GM18907 (cell line): Measurements from ENCODE around the gene CNTN4.

ENCODE experiments used
- ATAC-seq: cut with Tn5 transposase; IDR thresholded peaks from one replicate; pipeline ENCODE4 v1.9.1; 2021; ENCODE audit warnings: mild to moderate bottlenecking, moderate library complexity; ENCODE audit not compliant: unreplicated experiment

The CNTN4 gene

GRCh38 chr3:2375376-2375775 is 276.7 kb downstream of the CNTN4 start:
- no peak for ATAC-seq

GRCh38 chr3:2377281-2377680 is 278.6 kb downstream of the CNTN4 start:
- ATAC-seq: no peak

GRCh38 chr3:2390926-2391532 is 292.4 kb downstream of the CNTN4 start:
- ATAC-seq: no peak

GRCh38 chr3:2391896-2392295 is 293.2 kb downstream of the CNTN4 start:
- ATAC-seq: no peak

GRCh38 chr3:2392981-2393380 is 294.3 kb downstream of the CNTN4 start:
- no peak for ATAC-seq

- no peak for ATAC-seq
Observed at GRCh38 chr3:2415083-2415482, 316.4 kb downstream of the CNTN4 start.

- no peak for ATAC-seq
Observed at GRCh38 chr3:2420919-2421318, 322.3 kb downstream of the CNTN4 start.

GRCh38 chr3:2423143-2423542 is 324.5 kb downstream of the CNTN4 start:
- no peak for ATAC-seq

- no peak for ATAC-seq
Observed at GRCh38 chr3:2441558-2441957, 342.9 kb downstream of the CNTN4 start.

- ATAC-seq: no peak
Observed at GRCh38 chr3:2446146-2446545, 347.5 kb downstream of the CNTN4 start.

- ATAC-seq: no peak
Observed at GRCh38 chr3:2452249-2452648, 353.6 kb downstream of the CNTN4 start.

- no peak for ATAC-seq
Observed at GRCh38 chr3:2454865-2455264, 356.2 kb downstream of the CNTN4 start.

- ATAC-seq: no peak
Observed at GRCh38 chr3:2456788-2457187, 358.1 kb downstream of the CNTN4 start.

- ATAC-seq: no peak
Observed at GRCh38 chr3:2458816-2459215, 360.1 kb downstream of the CNTN4 start.

GRCh38 chr3:2465842-2466241 is 367.2 kb downstream of the CNTN4 start:
- no peak for ATAC-seq

GRCh38 chr3:2468816-2469215 is 370.1 kb downstream of the CNTN4 start:
- no peak for ATAC-seq

- ATAC-seq: no peak
Observed at GRCh38 chr3:2476996-2477395, 378.3 kb downstream of the CNTN4 start.

GRCh38 chr3:2477620-2478019 is 379.0 kb downstream of the CNTN4 start:
- no peak for ATAC-seq

- ATAC-seq: no peak
Observed at GRCh38 chr3:2484162-2485026, 385.7 kb downstream of the CNTN4 start.

- ATAC-seq: no peak
Observed at GRCh38 chr3:2485027-2485375, 386.3 kb downstream of the CNTN4 start.

GRCh38 chr3:2495746-2496145 is 397.1 kb downstream of the CNTN4 start:
- ATAC-seq: no peak

GRCh38 chr3:2504912-2505311 is 406.2 kb downstream of the CNTN4 start:
- ATAC-seq: no peak

GRCh38 chr3:2506776-2507175 is 408.1 kb downstream of the CNTN4 start:
- ATAC-seq: no peak
